ENCODE measurements around the gene ATP6V0A1.
A peak's percentile ranks its signal among the peaks of the same experiment; 100 is the strongest.
"Not testable (repeated sequence)": the region's sequence is repeated elsewhere in the genome, so short reads cannot be mapped to it uniquely, and the experiment has no call there.

ATP6V0A1 gene

DNA sequence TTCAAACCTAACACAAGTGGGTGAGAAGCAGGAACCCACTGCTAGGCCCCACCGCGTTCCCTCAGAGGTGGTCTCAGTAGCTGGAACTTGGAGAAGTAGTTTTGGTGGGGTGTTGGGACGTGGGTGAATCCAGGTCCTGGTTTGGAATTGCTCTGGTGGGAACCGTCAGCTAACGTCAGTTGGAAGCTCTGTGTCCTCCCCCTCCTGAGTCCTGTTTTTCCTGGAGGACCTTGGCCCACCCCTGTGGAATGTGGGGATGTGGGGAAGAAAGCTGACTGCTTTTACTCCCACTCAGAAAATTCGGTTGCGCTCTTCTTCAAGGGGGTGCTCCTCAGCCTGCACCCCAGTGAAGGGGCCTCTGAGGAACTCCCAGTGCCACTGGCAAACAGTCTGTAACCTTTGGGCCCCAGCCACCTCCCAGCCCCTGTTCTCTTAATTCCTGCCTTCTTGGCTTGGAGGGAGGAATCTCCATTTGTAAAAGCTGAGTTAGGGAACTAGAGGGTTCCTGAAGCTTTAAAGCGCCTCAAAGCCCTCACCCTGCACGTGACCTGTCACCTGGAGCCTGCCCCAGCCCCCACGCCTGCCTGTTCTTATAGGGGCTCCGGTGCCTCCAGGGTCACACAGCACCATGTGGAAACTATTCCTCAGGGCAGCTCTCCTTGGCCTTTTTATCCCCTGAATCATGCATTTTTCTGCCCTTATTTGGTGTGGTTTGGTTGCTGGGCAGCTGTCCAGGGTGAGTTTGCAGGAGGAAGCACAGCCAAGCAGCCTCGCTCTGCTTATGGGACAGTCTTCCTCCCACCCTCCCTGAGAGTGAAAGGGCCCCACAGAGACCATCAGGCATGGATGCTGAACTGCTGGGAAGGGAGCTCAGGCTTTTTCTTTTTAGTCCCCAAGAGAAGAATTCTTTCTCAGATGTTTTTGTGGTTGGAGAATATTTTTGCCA, 61.1 kb downstream of the ATP6V0A1 start:
- DNase-seq (ENCODE audit: low read depth): no peak

DNA sequence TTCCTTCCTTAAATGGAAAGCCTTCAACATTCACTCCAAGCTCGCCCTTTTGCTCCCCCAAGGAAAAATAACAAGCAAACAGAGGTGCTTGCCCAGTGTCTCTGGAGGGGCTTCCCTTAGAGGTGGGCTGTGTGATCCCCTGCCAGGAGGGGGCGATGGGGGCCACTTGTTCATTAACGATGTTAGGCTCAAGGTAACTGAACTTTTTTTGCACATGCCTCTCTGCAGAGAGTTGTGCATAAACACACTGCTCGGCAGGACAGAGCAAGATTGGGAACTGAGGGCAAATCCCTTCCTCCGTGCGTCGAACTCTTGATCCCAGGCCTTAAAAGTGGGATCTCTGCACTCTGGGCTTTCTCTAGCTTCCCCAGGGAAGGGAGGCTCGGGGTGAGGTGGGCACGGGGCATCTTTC, 61.9 kb downstream of the ATP6V0A1 start:
- DNase-seq (ENCODE audit: low read depth): no peak

DNA sequence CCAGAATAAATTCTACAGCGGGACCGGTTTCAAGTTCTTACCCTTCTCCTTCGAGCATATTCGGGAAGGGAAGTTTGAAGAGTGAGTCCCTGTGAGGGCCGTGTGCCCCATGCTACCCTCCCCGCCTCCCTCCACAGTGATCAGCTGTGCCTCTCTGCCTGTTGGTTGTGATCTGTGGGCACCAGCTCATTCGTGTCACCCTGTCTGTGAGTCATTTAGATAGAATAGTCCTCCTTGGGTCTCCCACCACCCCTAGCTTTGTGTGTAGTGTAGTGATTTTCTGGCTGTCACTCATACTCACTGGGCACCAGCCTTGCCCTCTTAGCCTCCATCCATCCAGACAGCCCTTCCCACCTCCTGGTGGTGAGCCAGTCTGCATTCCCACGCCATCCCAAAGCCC, 62.4 kb downstream of the ATP6V0A1 start:
- DNase-seq (ENCODE audit: low read depth): no peak

DNA sequence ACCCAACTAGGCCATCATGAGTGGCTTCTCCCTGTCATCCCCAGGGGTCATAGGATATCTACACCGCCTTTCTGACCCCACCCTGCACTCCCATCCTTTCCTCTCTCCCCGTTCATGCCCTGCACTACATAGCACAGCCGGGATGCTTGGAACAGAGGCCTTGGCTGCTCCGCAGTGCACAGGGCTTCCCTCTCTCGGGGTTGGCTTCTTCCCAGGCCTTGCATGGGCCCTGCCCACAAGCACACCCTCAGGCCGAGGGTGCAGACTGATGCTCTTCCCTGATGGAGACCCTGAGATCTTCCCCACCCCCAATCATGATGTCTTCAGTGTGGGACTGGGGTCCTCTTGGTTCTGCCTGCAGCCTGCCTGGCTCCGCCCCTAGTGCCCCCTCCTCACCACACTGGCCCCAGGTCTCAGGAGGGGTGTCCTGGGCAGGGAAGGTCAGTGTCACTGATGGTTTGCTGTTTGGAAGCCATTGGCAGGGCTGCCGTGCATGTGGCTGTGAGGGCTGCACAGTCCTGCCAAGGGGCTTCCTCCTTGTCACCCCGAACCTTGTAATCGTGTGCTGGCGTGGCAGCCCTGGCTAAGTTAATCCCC, 63.1 kb downstream of the ATP6V0A1 start:
- DNase-seq (ENCODE audit: low read depth): no peak

DNA sequence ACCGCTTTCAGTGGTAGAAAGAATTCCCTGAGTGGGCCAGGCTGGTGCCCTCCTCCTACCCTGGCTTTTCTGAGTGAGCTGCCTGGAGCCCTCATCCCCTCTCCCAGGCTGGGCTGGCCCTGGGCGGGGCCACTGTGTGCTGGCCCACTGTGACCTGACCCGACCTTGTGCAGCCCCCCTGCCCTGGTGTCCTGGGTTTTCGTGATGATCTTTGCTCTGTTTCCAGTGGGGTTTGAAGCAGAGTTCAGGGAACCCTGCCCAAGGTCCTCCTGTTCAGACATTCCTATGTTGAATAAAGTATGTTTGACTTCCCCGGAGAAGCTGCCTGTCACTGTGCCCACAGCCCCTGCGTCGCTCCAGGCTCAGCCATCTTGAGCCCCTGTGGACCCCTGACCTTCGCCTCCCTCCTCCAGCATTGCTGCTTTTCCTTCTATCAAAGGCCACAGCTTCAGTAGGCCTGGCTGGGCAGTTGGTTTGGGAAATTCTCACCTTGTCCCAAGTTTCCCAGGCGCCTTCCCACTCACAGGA, 63.6 kb downstream of the ATP6V0A1 start:
- no peak for DNase-seq (ENCODE audit: low read depth)

DNA sequence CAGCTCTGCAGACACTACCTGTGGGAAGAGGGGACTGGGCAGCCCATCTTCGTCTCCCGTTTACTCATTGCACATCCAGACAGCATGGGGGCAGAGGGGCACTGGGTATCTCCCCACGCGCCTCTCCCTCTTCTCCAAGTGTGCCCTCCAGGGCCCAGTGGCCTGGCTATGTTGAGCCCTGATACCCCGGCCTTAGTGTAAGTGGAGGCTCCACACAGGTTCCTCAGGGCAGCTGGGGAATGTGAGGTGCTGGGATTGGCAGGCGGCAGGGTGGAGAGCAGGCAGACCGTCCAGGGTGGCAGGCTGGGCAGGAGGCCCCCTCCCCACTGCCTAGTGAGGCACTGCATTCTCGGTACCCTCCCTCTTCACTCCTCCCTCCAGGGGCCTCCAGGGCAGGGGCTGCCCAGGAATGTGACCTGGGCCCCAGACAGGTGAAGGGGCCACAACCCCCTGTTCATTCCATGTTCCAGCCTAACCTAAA, 64.2 kb downstream of the ATP6V0A1 start:
- no peak for DNase-seq (ENCODE audit: low read depth)

DNA sequence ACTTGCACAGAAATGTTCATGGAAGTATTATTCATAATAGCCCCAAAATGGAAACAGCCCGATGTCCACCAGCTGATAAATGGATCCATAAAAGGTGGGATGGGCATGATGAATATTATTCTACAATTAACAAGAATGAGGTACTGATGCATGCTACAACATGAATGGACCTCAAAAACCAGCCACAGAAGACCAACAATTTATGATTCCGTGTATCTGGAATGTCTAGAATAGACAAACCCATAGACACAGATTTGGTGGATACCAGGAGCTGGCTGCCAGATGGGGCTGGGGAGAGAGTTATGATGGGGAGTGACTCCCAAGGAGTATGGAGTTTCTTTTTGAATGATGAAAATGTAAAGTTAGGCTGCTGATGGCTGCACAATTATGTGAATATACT, 66.5 kb downstream of the ATP6V0A1 start:
- DNase-seq (ENCODE audit: low read depth): no peak

DNA sequence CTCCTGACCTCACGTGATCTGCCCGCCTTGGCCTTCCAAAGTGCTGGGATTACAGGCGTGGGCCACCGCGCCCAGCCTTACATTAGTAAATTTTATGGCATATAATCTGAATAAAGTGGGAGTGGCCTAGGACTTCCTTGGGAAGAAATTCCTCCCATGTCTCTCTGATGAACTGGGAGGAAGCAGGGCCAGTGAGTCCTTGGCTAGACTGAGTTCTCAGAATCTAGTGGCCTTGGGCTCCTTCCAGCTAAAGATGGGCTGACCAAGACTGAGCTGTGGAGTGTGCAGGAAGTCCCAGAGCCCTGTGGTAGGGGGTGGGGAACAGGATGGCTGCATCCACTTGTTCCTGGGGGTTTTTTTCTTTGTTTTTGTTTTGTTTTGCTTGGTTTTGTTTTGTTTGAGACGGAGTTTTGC, 67.4 kb downstream of the ATP6V0A1 start:
- no peak for DNase-seq (ENCODE audit: low read depth)

DNA sequence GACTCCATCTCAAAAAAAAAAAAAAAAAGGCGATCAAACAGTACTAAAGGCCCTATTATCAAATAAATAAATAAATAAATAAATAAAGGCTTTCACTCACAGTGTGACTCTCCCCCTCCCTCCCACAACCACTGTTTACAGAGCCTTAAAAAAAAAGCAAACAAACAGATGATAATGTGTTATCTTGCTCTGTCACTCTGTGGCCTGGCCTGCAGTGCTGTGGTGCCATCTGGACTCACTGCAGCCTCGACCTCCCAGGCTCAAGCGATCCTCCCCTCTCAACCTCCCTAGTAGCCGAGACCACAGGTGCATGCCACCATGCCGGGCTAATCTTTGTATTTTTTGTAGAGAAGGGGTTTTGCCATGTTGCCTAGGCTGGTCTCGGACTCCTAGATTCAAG, 69.3 kb downstream of the ATP6V0A1 start:
- no peak for DNase-seq (ENCODE audit: low read depth)

DNA sequence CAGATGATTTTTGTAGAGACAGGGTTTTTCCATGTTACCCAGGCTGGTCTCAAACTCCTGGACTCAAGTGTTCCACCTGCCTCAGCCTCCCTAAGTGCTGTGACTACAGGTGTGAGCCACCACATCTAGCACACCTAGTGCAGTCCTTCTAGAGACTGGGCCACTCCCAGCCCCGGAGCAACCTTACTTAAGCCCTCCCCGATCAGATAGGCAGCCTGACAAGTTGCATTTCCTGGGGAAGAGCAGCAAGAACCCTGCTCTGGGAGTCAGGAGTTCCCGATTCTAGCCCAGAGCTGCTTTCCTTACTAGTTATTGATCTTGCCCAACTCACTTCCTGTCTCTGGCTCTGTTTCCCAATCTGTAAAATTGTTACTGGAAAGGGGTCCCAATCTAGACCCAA, 70.4 kb downstream of the ATP6V0A1 start:
- DNase-seq (ENCODE audit: low read depth): no peak

DNA sequence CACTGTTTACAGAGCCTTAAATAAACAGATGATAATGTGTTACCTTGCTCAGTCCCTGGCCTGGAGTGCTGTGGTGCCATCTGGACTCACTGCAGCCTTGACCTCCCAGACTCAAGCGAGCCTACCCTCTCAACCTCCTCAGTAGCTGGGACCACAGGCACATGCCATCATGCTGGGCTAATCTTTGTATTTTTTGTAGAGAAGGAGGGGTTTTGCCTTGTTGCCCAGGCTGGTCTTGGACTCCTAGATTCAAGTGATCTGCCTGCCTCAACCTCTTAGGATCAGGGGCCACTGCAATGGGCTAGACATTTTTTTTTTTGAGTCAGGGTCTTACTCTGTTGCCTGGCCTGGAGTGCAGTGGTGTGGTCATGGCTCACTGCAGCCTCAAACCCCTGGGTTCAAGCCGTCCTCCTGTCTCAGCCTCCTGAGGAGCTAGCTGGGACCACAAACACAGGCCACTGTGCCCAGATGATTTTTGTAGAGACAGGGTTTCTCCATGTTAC, 72.3 kb downstream of the ATP6V0A1 start:
- DNase-seq (ENCODE audit: low read depth): no peak

DNA sequence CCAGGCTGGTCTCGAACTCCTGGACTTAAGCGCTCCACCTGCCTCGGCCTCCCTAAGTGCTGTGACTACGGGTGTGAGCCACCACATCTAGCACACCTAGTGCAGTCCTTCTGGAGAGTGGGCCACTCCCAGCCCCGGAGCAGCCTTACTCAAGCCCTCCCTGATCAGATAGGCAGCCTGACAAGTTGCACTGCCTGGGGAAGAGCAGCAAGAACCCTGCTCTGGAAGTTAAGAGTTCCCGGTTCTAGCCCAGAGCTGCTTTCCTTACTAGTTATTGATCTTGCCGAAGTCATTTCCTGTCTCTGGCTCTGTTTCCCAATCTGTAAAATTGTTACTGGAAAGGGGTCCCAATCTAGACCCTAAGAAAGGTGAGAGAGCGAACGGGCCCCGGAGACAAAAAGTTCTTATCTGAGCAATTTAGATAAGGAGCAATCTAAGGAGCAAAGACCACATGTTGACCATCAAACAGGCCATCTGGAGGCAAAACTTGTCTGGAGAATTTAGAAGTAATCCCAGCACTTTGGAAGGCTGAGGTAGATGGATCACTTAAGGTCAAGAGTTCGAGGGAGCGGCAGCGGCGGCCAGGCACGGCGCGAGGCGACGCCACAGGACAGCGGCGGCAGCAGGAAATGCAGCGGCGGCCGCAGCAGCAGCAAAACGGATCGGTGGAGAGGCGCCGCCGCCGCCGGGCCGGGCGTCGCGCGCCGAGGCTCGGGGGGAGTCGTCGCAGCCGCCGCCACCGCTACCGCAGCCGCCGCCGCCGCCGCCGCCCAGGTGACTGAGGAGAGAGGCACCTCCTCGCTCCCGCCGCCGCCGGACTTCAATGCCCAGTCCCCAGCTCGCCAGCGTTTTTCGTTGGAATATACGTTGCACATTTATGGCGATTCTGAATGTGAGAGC, 73.0 kb downstream of the ATP6V0A1 start:
- no peak for DNase-seq (ENCODE audit: low read depth)

DNA sequence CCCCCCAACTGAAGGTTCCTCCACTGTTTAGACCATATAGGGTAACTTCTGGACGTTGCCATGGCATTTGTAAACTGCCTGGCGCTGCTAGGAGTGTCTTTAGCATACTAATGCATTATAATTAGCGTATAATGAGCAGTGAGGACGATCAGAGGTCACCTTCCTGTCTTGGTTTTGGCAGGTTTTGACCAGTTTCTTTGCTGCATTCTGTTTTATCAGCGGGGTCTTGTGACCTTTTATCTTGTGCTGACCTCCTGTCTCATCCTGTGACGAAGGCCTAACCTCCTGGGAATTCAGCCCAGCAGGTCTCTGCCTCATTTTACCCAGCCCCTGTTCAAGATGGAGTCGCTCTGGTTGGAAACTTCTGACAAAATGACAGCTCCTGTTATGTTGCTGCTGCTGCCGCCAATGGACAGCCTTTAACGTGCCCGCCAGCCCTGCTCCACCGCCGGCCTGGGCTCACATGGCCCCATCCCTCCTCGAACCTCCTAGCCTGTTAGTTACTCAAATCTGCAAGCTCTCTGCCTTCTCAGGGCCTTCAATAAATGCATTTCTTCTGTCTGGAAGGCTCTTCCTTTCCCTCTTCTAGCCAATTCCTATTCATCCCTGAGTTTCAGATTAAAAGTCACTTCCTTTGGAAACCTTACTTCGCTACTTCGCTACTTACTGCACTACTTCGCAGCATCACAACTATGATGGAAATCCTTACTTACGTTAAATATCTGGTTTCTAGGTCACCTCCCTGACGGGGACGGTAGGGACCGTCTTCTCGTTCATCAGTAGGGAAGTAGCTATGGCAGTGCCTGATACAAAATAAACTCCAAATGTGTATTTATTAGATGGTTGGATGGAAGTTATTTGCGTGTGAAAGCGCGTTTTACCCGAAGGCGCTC, 76.7 kb downstream of the ATP6V0A1 start:
- DNase-seq (ENCODE audit: low read depth): no peak

DNA sequence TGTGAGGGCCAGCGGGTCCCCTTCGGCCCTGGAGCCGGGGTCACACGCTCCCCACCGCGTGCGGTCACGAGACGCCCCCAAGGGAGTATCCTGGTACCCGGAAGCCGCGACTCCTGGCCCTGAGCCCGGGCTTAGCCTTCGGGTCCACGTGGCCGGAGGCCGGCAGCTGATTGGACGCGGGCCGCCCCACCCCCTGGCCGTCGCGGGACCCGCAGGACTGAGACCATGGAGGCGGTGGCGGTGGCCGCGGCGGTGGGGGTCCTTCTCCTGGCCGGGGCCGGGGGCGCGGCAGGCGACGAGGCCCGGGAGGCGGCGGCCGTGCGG, 77.3 kb downstream of the ATP6V0A1 start, which contains the start of gene NAGLU:
NAGLU (plus strand) TSS at position 194 of the 324 bp plus-strand sequence; CDS start at position 226, 32 bp downstream.
- peak; percentile 67 for DNase-seq (ENCODE audit: low read depth)

DNA sequence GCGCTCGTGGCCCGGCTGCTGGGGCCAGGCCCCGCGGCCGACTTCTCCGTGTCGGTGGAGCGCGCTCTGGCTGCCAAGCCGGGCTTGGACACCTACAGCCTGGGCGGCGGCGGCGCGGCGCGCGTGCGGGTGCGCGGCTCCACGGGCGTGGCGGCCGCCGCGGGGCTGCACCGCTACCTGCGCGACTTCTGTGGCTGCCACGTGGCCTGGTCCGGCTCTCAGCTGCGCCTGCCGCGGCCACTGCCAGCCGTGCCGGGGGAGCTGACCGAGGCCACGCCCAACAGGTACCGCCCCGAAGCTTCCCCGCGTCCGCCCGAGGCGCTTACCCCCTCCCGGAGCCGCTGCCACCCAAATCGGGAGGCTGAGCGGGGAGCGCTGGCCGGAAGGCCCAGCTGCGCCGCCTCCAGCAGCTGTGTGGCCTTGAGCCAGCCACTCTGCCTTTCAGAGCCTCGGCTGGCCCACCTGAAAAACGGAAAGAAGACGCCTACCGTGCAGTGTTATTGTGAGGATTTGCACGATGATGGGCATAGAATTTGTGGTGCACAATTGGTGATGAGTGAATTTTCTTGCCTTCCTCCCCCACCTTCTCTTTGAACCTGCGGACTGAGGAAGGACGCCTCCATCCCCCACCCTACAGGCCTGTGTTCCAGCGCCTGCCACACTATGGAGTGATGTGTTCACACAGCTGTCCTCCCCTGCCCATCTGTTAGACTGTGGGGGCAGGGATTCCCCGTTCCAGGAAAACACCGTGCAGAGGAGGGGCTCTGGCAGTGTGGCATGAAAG, 77.9 kb downstream of the ATP6V0A1 start:
- DNase-seq (ENCODE audit: low read depth): peak; percentile 40

DNA sequence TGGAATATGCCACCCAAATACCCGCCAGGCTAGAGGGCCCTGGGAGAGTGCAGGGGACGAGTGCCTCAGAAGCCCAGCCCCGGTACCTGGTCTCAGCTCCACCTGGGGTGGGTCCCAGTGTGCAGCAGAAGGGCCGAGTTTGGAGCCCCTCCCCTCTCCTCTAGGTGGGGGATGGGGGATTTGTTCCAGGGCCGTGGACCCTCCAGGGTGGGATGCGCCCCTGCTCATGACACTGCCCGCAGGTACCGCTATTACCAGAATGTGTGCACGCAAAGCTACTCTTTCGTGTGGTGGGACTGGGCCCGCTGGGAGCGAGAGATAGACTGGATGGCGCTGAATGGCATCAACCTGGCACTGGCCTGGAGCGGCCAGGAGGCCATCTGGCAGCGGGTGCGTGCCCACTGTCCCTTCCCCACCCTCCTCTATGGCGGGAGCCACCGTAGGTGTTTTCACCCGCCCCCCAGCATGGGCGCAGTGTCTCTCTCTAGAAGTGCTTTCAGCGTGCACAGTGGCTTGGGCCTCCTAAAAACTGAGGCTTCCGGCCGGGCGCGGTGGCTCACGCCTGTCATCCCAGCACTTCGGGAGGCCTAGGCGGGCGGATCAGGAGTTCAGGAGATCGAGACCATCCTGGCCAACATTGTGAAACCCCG, 78.6 kb downstream of the ATP6V0A1 start:
- DNase-seq (ENCODE audit: low read depth): no peak

DNA sequence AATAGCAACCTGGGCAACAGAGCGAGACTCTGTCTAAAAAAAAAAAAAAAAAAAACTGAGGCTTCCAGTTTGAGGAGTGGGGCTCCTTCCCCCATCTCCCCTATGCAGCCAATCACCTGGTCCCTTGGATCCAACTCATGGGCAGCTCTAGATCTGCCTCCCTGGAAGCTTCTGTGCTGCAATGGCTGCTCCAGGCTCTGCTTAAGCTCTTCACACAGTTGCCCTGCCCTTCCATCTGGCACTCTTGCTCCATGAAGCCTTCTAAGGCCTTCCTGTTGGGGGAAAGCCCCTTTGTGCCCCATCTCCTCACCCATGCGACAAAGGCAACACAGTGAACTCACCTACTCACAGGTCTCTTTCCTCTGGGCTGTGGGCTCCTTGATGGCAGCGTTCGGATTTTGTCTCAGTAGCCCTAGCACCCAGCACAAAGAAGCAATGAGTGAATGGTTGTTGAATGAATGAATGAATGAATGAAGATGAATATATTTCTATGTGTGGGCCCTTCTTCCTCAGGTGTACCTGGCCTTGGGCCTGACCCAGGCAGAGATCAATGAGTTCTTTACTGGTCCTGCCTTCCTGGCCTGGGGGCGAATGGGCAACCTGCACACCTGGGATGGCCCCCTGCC, 79.3 kb downstream of the ATP6V0A1 start:
- no peak for DNase-seq (ENCODE audit: low read depth)

DNA sequence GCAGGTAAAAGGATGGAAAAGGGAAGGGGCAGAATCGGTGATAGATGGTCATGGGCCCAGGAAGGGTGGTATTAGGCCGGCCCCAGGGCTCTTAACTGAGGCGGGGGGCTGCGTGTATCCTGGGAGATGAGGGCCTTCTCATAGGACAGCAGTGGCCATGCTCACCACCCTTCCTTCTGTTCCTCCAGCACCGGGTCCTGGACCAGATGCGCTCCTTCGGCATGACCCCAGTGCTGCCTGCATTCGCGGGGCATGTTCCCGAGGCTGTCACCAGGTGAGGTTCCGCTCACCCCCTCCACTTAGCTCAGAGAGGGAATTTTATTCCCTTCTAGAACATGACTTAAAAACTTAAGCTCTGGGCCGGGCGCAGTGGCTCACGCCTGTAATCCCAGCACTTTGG, 79.8 kb downstream of the ATP6V0A1 start:
- no peak for DNase-seq (ENCODE audit: low read depth)

DNA sequence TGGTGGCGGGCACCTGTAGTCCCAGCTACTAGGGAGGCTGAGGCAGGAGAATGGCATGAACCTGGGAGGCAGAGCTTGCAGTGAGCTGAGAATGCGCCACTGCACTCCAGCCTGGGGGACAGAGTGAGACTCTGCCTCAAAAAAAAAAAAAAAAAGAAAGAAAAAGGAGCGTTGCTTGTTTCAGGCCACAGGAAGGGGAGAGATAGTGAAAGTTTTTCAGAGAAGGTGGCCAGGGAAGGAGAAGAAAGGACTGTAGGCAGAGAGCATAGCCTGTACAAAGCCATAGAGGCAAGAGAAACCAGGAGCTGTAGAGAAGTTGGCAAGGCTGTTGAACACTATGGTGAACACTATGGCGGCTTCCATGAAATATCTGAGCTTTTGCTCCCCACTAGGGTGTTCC, 81.9 kb downstream of the ATP6V0A1 start:
- not testable (repeated sequence) for DNase-seq (ENCODE audit: low read depth)

Data from stimulated activated CD8-positive, alpha-beta memory T cell treated with anti-CD3 and anti-CD28 coated beads, Interleukin-7, amount 100 ng/mL, for 24 hours (primary cell).